Right lobe of liver (tissue), 6 donors: ENCODE data around the gene DIRAS1. TPM values are rescaled to one million over a fixed set of nuclear protein-coding genes. Genes with fewer than 3 reads are reported as not detected.

ENCODE experiments used
- ATAC-seq, 4 donors: fragments of 200-7000 bp; cut with Tn5 transposase; one replicate each; pipeline ENCODE4 v1.9.1; 2020; ENCODE audit warnings: mild to moderate bottlenecking in 4 of 4, moderate library complexity in 4 of 4
- DNase-seq, 3 donors: peaks; one replicate each; pipeline ENCODE4 v3.0.0-alpha.2; 2020
- H3K27ac ChIP-seq, 3 donors: fragments of 200-600 bp; one replicate each; pipeline ENCODE4 v1.8.0; 2022
- H3K27me3 ChIP-seq, 2 donors: fragments of 200-600 bp; one replicate each; pipeline ENCODE4 v1.8.0; 2022
- H3K36me3 ChIP-seq, 4 donors: fragments of 200-600 bp; sonication (generic) in 1 of 4; one replicate each; pipeline versions ENCODE4 v1.5.1 to v1.8.0; 2017 to 2022; ENCODE audit warnings: control low read depth in 1 of 4
- H3K4me1 ChIP-seq, 4 donors: fragments of 200-600 bp; sonication (generic) in 1 of 4; one replicate each; pipeline versions ENCODE4 v1.5.1 to v1.8.0; 2017 to 2022; ENCODE audit warnings: control low read depth in 1 of 4
- H3K4me3 ChIP-seq, 3 donors: fragments of 200-600 bp; one replicate each; pipeline ENCODE4 v1.8.0; 2022
- H3K9me3 ChIP-seq, 4 donors: fragments of 200-600 bp; sonication (generic) in 1 of 4; one replicate each; pipeline versions ENCODE4 v1.5.1 to v1.8.0; 2017 to 2022; ENCODE audit warnings: control low read depth in 1 of 4
- CTCF ChIP-seq, 4 donors: fragments of 200-600 bp in 3 of 4; fragments of 450-650 bp in 1 of 4; IDR thresholded peaks; one replicate each; pipeline versions ENCODE4 v1.5.1 to v1.8.0; 2016 to 2022; ENCODE audit warnings: antibody characterized with exemption in 4 of 4, mild to moderate bottlenecking in 2 of 4
- POLR2A ChIP-seq: fragments of 450-650 bp; IDR thresholded peaks from one replicate; pipeline ENCODE4 v1.6.1; 2017; ENCODE audit warnings: antibody characterized with exemption, mild to moderate bottlenecking
- WGBS: methylation state at CpG from one replicate; pipeline ENCODE4 v1.1.6; 2018; ENCODE audit warnings: low coverage, low lambda C conversion rate; ENCODE audit not compliant: insufficient coverage; ENCODE audit errors: missing lambda C conversion rate; 5-methylcytosine and 5-hydroxymethylcytosine counted together
- intact Hi-C, 2 donors: fragments of 100-400 bp; cut with DNase I; formaldehyde crosslinking; loops; one replicate each; pipeline versions ENCODE4 v1.11.2 to v1.14.1; 2022
- total RNA-seq, 6 experiments: library from RNA; depleted of rRNA in 2 of 6; stranded (reverse); fragments of >200 nt in 2 of 6; fragmentation: NEBNext Ultra II Directional in 3 of 6; extraction: Animal tissue kit (Norgen Biotek cat#: 25700) in 3 of 6; gene quantifications; one replicate each; pipeline versions ENCODE4 v1.1.0 to v1.2.4, GENCODE V29; 2016 to 2023
- donor health status: DM: no; HTN: yes; CAD: no.
- donor health status: DM: no; HTN: no; CAD: no.
- donor health status: DM: no; HTN: no; CAD: no.
- donor health status: DM: no; HTN: yes; CAD: no.
- donor health status: DM: no; HTN: yes; CAD: no.

The DIRAS1 gene
- total RNA-seq, 6 experiments from 2014 or later: 0.19 to 1.6 TPM; not detected in 4

GRCh38 chr19:2759965-2760364, 38.8 kb upstream of the DIRAS1 start:
- intact Hi-C loops: loop anchor here in 1 of 2 donors (10.0 kb wide), 1 partner anchor 115 kb away; no protein-coding TSS in a partner anchor
- ATAC-seq (no peak), DNase-seq (no peak)
- Histone ChIP-seq H3K27ac (no peak overlapping the region), H3K4me1 (no peaks in the 10 kb centered on the region), H3K4me3 (no peak overlapping the region), H3K27me3 (no peaks in the 10 kb centered on the region), H3K36me3 (peaks cover 0 to 33% (median 7%) of the 10 kb centered on the region in 4 donors), H3K9me3 (no peaks in the 10 kb centered on the region)
- no peak for TF ChIP-seq POLR2A
- TF ChIP-seq CTCF (IDR thresholded peaks at IDR 0.05): no peak
- 87% methylated on average over 5 of the region's 7 CpGs for WGBS

GRCh38 chr19:2759362-2759761, 38.2 kb upstream of the DIRAS1 start:
- H3K36me3 ChIP-seq: peaks cover 0 to 29% (median 6%) of the 10 kb centered on the region in 4 donors
- no peaks in the 10 kb centered on the region for H3K27me3 ChIP-seq
- intact Hi-C loops: loop anchor here in 1 of 2 donors (10.0 kb wide), 1 partner anchor 115 kb away; no protein-coding TSS in a partner anchor
- no peak for ATAC-seq
- no peaks in the 10 kb centered on the region for H3K9me3 ChIP-seq
- DNase-seq: no peak
- 90% methylated on average over 12 of the region's 17 CpGs for WGBS
- no peak overlapping the region for H3K4me3 ChIP-seq
- no peaks in the 10 kb centered on the region for H3K4me1 ChIP-seq
- no peak for TF ChIP-seq CTCF (IDR thresholded peaks at IDR 0.05)
- no peak for TF ChIP-seq POLR2A
- H3K27ac ChIP-seq: no peak overlapping the region

DNA sequence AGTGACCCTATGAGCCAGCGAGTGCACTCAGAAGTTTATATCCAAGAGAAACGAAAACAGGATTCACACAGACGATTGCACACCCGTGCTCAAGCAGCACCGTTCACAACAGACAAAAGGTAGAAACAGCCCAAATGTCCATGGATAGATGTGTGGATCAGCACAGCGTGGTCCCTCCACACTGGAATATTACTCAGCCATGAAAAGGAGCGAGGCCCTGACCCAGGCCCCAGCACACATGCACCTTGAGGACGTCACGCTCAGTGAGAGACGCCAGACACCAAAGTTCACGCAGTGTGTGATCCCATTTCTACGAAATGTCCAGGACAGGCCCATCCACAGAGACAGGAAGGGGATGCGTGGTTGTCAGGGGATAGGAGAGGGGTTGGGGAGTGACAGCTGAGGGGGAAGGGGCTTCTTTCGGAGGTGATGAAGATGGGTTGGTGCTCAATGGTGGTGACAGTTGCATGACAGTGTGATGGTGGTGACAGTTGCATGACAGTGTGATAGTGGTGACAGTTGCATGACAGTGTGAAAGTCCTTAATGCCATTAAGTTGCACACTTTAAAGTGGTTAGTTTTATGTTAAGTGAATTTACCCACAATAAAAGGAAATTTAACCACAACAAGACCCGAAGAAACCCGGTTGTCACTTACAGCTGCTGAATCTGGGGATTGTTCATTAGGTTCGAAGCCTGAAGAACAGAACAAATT, 37.6 kb upstream of the DIRAS1 start:
- Histone ChIP-seq H3K4me3 (no peak overlapping the region), H3K27me3 (no peaks in the 10 kb centered on the region), H3K27ac (no peak overlapping the region), H3K36me3 (peaks cover 0 to 23% (median 3%) of the 10 kb centered on the region in 4 donors), H3K4me1 (no peaks in the 10 kb centered on the region), H3K9me3 (no peaks in the 10 kb centered on the region)
- no peak for TF ChIP-seq CTCF (IDR thresholded peaks at IDR 0.05)
- no peak for TF ChIP-seq POLR2A
- intact Hi-C loops: loop anchor here in 1 of 2 donors (10.0 kb wide), 1 partner anchor 114 kb away; no protein-coding TSS in a partner anchor
- DNase-seq (no peak), ATAC-seq (no peak)
- WGBS: 87% methylated on average over 10 of the region's 17 CpGs

DNA sequence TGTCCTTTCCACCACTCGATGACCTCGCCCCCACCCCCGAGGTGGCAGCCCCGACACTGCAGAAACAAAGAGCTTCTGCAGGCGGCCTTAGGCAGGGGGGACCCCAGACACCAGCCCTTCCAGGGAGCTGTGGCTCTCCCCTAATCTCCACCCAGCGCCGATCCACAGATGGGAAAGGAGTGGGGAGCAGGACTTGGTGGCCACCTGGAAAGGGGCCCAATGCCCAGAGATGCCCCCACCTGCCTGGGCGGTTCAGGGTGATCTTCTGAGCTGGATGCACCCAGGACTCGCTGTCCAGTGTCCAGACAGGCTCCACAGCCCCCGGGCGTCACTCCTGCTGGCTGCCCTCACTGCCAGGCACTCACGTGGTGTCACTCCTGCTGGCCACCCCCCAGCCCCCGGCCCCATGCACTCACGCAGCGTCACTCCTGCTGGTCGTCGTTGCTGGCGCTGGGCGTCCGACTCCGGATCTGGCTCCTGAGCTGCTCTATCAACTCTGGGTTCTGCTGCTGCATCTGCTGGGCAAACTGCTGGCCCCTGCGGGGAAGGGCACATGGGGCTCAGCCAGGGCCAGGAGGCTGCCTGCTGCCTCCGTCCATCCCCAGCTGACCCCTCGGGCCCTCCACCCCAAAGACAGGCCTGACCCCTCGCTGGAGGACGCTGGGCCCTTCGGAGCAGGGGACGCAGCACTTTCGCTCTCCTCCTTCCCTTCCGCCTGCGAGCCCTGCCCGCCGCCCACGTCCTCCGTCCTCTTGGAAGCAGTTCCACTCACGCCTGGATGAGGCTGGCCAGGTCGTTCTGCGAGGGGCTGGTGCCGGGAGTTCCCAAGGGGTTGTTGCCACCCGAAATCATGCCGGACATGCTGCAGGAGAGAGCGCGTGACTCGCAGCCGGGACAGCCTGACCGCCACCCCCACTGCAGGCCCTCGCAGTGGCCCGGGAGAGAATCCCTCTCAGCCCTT, 36.0 kb upstream of the DIRAS1 start:
- peaks cover 0 to 18% (median under 1%) of the 10 kb centered on the region in 4 donors for H3K36me3 ChIP-seq
- intact Hi-C loops: loop anchor here in 1 of 2 donors (10.0 kb wide), 1 partner anchor 112 kb away; no protein-coding TSS in a partner anchor
- 80% methylated on average over 1 of the region's 48 CpGs for WGBS
- ATAC-seq (no peak), DNase-seq (no peak)
- no peak overlapping the region for H3K27ac ChIP-seq
- TF ChIP-seq POLR2A (no peak), CTCF (IDR thresholded peaks at IDR 0.05) (no peak)
- no peaks in the 10 kb centered on the region for H3K27me3 ChIP-seq
- H3K4me3 ChIP-seq: no peak overlapping the region
- no peaks in the 10 kb centered on the region for H3K9me3 ChIP-seq
- no peaks in the 10 kb centered on the region for H3K4me1 ChIP-seq
